Measurements from ENCODE around the gene WDR62. TPM values are rescaled to one million over a fixed set of nuclear protein-coding genes. Genes with fewer than 3 reads are reported as not detected.
"Not testable (repeated sequence)": the region's sequence is repeated elsewhere in the genome, so short reads cannot be mapped to it uniquely, and the experiment has no call there.

WDR62 gene
- total RNA-seq, 1 experiment from 2014 or later, result 22.0 TPM

- no peak for DNase-seq (ENCODE audit: low read depth)
These were observed 54.0 kb downstream of the WDR62 start for GRCh38 chr19:36108684-36109083.

- DNase-seq (ENCODE audit: low read depth), result no peak
These were observed 55.9 kb downstream of the WDR62 start, which contains the start of gene OVOL3 for GRCh38 chr19:36110487-36111199. OVOL3 (plus strand) TSS chr19:36111143; CDS start chr19:36111203, 60 bp downstream.

- DNase-seq (ENCODE audit: low read depth), result no peak
These were observed 56.5 kb downstream of the WDR62 start for GRCh38 chr19:36111200-36111539.

DNA sequence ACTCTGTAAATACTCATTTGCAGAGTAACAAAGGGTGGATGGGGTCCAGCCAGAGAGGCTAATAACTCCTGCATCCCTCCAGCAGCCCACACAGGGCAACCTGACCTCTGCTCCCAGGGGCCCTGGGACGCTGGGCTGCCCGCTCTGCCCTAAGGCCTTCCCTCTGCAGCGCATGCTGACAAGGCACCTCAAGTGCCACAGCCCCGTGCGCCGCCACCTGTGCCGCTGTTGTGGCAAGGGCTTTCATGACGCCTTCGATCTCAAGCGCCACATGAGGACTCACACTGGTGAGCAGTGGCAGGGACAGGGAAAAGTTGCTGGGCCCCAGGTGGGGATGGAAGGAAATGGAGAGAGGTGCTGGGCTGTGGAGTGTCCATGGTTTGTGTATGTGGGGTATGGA, 58.0 kb downstream of the WDR62 start:
- no peak for DNase-seq (ENCODE audit: low read depth)

- DNase-seq (ENCODE audit: low read depth), result no peak
These were observed 58.7 kb downstream of the WDR62 start for GRCh38 chr19:36113425-36113824.

GRCh38 chr19:36113894-36114720, 59.4 kb downstream of the WDR62 start:
- peak; percentile 75 for DNase-seq (ENCODE audit: low read depth)

DNA sequence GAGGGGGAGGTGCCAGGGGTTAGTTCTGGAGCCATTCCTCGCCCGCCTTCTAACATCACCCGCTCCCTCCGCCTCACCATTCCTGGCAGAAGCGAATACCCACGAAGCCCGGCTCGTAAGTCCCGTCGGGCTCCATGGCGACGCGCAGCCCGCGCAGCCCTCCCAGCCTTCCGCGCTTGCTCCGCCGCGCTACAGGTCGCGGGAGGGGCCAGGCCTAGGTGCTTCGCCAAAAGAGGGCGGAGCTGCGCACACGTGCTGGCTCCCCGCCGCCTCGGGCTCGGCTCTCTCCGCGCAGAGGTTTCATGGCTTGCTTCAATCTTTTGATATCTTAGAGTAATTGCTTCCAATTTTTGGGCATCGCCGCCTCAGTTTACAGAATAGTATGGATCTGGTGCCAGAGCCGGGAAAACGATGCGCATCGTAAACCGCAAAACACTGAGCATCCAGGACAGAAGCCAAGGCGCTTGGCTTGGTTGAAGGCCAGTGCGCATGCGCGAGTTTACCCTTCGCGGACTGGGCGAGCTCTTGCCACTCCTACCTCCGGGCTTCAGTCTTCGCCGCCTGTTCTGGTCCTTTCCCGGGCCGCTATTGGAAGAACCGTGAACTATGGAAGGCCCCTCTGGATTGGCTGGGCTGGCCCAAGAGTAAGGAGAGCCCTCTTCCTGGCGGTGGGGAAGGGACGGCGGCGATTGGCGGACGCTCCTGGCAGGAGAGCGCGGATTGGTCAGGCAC, 60.2 kb downstream of the WDR62 start, which contains the start of gene POLR2I:
Gene POLR2I (minus strand): TSS at position 155 of the 732 bp plus-strand sequence. CDS start 19 bp downstream, at position 136.
- peak; percentile 100 for DNase-seq (ENCODE audit: low read depth)

DNA sequence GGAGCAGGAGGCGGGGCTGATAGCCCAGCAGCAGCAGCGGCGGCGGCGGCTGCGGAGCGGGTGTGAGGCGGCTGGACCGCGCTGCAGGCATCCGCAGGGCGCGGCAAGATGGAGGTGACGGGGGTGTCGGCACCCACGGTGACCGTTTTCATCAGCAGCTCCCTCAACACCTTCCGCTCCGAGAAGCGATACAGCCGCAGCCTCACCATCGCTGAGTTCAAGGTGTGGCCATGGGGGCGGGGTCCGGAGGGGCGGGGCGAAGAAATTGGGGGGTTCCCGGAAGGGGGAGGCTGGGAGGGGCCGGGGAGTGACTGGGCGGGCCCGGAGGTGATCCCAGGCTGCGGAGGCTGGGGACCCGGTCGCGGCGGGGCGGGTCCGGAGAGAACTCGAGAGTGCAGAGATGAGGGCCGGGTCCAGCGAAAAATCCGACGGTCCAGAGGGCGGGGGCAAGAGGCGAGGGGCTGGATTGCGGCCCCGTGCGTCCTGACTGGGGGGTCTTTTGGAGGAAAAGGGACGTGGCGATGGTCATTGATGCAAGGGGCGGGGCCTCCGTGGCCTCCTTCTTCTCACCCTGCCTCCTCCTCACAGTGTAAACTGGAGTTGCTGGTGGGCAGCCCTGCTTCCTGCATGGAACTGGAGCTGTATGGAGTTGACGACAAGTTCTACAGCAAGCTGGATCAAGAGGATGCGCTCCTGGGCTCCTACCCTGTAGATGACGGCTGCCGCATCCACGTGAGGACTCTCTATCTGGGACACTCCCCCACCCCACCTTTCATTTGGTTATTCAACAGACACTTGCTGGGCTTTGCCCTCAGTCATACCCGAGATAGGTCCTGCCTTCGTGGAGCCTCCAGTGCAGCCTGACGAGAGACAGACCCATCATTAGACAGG, 61.0 kb downstream of the WDR62 start, which contains the start of gene TBCB:
Gene TBCB (plus strand): TSS at position 16 of the 891 bp plus-strand sequence. CDS start 93 bp downstream, at position 109.
- DNase-seq (ENCODE audit: low read depth), result peak; percentile 25

GRCh38 chr19:36116344-36116637, 61.6 kb downstream of the WDR62 start:
- no peak for DNase-seq (ENCODE audit: low read depth)

DNA sequence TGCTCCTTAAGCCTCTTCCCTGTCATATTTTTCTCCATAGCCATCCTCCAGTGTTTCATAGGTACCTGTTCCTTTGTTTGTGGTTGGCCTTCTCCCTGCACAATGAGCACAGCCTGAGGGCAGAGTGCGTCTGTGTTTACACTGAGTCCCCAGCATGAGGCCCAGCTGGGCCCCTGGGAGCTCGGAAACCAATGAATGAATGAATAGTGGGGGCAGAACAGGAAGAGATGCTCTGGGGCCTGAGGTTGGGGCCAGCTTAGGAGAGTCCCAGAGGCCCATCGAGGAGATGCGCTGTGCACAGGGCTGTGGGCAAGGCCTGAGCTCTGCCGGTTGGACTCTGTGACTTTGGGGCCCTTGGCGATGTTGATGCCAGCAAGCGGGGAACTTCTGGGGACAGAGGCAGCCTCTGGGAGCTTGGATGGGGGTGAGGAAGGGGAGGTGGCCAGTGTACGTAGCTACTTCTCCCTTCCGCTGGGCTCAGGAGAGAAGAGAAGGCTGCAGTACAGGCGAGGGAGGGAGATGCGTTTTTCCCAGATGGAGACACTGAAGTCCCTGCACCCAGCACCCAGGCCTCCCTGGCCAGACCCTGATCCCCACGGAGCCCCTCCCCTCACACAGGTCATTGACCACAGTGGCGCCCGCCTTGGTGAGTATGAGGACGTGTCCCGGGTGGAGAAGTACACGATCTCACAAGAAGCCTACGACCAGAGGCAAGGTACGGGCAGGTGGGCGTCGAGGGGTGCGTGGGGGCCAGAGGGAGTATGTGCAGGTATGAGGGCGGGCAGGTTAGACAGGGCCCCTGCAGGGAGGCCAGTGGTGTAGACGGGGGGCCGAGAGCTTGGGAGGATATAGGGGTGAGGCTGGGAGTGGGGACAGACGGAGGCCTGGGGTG, 65.6 kb downstream of the WDR62 start:
- no peak for DNase-seq (ENCODE audit: low read depth)

- no peak for DNase-seq (ENCODE audit: low read depth)
These were observed 66.3 kb downstream of the WDR62 start for GRCh38 chr19:36120984-36121358.

GRCh38 chr19:36121486-36122124, 66.9 kb downstream of the WDR62 start:
- no peak for DNase-seq (ENCODE audit: low read depth)

- DNase-seq (ENCODE audit: low read depth), result no peak
These were observed 70.9 kb downstream of the WDR62 start for GRCh38 chr19:36125557-36125956.

DNA sequence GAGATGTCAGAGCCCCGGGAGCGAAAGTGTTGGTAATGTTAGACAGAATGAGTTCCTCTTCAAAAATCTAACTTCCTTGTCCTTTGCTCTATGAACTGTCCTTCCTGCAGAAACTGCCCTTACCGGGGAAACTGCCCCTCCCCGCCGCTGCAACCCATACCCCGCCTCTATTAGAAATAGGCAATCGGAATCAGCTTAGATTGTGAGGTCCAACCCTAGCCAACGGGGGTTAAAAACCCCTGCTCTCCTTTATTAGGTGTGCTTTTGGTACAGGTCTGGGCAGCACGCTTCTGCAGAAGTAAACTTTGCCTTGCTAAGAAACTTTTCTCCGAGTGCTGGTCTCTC, 73.7 kb downstream of the WDR62 start:
- no peak for DNase-seq (ENCODE audit: low read depth)

DNA sequence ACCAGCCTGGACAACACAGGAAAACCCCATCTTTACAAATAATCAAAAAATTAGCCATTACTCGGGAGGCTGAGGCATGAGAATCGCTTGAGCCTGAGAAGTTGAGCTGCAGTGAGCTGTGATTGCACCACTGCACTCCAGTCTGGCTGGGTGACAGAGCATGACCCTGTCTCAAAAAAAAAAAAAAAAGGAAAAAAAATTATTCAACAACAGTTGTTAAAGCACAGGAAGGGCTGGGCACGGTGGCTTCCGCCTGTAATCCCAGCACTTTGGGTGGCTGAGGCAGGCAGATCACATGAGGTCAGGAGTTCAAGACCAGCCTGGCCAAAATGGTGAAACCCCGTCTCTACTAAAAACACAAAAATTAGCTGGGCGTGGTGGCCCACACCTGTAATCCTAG, 76.5 kb downstream of the WDR62 start:
- DNase-seq (ENCODE audit: low read depth), result not testable (repeated sequence)

DNA sequence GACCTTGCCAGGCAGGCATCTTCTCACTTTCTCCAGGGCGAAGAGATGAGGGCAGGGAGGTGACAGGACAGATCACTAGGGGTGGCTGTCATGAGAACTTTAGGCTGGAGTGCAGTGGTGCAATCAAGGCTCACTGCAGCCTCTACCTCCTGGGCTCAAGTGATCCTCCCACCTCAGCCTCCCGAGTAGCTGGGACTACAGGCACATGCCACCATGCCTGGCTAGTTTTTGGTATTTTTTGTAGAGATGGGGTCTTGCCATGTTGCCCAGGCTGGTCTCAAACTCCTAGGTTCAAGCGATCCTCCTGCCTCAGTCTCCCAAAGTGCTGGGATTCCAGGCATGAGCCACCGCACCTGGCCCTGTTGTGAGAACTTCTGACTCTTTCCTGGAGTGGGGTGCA, 80.2 kb downstream of the WDR62 start:
- not testable (repeated sequence) for DNase-seq (ENCODE audit: low read depth)

DNA sequence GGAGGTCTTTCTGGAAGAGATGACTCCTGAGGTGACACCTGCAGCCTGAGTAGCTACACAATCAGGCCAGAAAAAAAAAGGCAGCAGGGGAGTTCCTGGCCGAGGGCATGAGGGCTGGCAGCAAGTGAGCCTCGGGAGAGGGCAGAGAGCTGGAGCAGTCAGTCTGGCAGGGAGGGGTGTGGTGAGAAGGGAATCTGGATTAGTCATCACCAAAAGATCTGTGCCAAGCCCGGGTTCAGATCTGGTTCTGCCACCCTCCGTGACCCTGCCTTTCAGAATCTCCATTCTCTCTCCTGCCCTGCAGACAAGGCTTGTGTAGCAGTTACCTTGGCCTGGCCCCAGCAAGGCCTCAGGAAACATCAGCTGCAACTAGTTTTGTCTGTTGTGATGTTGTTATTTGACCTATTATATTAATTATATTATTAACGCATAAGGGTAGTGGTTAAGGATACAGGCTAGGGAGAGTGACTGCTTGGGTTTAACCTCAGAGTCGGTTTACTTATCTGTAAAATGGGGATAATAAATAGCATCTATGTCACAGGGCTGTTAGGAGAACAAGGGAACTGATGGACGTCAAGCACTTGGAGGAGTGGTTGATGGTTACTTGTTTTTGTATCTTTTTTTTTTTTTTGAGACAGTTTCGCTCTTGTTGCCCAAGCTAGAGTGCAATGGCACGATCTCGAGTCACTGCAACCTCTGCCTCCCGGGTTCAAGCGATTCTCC, 82.4 kb downstream of the WDR62 start:
- peak; percentile 85 for DNase-seq (ENCODE audit: low read depth)

DNA sequence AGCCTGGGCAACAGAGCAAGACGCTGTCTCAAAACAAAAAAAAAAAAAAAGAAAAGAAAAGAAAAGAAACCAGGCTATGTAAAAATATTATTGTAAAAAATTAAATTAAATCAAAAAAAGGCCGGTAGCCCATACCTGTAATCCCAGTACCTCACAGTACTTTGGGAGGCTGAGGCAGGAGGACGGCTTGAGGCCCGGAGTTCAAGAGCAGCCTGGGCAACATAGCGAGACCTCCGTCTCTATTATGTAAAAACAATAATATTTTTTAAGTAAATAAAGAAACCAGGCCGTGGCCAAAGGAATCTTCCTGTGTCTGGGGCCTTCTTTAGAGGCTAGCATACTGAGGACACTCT, 84.4 kb downstream of the WDR62 start:
- no peak for DNase-seq (ENCODE audit: low read depth)

Data from LHCN-M2 (cell line).